AG09309 (cell line): ENCODE measurements around the gene PDLIM4.

Source experiments
- DNase-seq: peaks from one replicate; pipeline ENCODE4 v3.0.0-alpha.2; 2010; ENCODE audit warnings: low read depth
- H3K4me3 ChIP-seq: 2 replicates; pipeline ENCODE4 v1.5.1; 2011; ENCODE audit warnings: mild to moderate bottlenecking, low read depth, low read length, moderate library complexity; ENCODE audit not compliant: control insufficient read depth
- TF ChIP-seq, protein P1 (sequence below): IDR thresholded peaks from 2 replicates; pipeline ENCODE4 v1.5.1; 2011; ENCODE audit warnings: mild to moderate bottlenecking, low read depth, low read length, inconsistent platforms; ENCODE audit not compliant: insufficient read depth, control insufficient read depth; ENCODE audit errors: missing control alignments

Gene PDLIM4

DNA sequence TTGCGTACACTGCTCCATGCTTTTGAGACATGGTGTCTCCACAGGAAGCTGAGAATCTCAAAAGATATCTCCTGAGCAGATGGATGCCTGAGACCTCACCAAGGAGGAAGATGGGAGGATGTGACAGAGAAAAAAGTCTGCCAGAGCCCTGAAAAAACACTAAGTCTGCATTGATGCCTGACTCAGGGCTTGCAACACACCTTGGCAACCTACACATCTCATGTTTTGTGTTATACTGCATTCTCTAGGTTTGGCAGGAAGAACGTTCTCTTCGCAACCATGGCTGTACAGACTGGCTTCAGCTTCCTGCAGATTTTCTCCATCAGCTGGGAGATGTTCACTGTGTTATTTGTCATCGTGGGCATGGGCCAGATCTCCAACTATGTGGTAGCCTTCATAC, 55.9 kb downstream of the PDLIM4 start:
- TF ChIP-seq, protein P1, sequence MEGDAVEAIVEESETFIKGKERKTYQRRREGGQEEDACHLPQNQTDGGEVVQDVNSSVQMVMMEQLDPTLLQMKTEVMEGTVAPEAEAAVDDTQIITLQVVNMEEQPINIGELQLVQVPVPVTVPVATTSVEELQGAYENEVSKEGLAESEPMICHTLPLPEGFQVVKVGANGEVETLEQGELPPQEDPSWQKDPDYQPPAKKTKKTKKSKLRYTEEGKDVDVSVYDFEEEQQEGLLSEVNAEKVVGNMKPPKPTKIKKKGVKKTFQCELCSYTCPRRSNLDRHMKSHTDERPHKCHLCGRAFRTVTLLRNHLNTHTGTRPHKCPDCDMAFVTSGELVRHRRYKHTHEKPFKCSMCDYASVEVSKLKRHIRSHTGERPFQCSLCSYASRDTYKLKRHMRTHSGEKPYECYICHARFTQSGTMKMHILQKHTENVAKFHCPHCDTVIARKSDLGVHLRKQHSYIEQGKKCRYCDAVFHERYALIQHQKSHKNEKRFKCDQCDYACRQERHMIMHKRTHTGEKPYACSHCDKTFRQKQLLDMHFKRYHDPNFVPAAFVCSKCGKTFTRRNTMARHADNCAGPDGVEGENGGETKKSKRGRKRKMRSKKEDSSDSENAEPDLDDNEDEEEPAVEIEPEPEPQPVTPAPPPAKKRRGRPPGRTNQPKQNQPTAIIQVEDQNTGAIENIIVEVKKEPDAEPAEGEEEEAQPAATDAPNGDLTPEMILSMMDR: no peak
- DNase-seq: no peak
- H3K4me3 ChIP-seq: no peak overlapping the region

DNA sequence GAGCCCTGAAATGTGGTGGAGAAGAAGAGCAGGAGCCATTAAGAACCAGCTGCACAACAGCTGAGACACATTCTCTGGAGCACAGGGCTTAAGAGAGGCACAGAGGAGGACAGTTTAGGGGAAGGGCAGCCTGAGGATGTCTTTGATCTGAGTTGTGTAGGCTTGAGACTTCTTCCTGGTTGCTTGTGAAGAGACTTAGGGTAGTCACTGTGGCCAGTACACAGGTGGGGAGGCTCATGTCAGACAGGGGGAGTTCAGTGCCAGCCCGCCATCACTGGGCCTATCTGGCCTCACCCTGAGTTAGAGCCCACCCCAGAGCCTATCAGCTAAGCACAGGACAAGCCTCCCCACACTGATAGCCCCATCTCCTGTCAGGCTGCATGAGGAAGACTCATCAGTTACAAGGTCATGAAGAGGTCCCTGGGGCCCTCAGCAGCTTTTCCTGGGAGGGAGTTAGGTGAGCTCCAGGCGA, 56.5 kb downstream of the PDLIM4 start:
- no peak for DNase-seq
- no peak overlapping the region for H3K4me3 ChIP-seq
- TF ChIP-seq, protein P1: no peak

- DNase-seq: no peak
- TF ChIP-seq, protein P1: peak; percentile 20
- H3K4me3 ChIP-seq: no peak overlapping the region
Observed at GRCh38 chr5:132315529-132316067, 58.1 kb downstream of the PDLIM4 start.

DNA sequence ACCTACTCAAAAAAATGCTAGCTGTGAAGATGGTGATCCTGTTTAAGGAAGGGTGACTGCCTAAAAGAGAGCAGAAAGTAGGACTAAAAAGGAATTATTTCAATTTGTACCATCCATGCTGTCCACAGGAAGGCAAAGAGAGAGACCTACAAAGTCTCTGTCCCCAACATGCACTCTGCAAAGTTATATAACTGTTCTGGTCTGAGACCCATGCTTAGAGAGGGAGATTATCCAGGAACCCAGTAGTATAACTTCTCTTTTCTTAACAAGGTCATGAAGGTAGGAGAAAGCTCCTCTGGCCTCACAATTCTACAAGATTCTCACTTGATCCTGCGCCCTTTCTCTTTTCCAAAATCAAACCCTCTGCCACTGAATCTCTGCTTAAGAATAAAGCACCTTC, 62.5 kb downstream of the PDLIM4 start:
- no peak for DNase-seq
- TF ChIP-seq, protein P1: no peak
- H3K4me3 ChIP-seq: no peak overlapping the region

DNA sequence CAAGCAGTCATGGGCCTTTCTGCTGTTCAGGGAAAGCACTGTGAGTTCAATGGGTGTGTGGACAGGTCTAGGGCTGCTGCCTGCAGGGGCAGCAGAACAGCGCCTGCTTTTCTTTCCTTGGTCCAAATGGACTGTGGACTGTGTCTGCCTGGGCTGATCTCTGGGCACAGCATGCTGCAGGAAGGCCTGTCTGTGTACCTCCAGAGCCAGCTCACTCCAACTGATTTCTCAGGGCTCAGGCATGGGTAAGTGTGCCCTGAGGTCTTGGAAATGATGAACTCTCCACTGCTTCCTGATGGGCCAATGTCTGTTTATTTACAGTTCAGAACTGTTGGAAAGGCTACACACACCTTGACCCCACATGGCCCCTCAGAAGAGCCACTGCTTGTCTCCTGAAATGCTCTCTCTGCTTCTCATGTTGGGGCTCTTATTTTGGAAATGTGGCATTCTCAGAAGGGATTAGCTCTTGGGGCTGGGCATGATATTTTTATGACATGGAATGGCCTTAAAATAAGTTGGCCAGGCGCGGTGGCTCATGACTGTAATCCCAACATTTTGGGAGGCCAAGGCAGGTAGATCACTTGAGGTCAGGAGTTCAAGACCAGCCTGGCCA, 63.7 kb downstream of the PDLIM4 start:
- TF ChIP-seq, protein P1: no peak
- DNase-seq: no peak
- no peak overlapping the region for H3K4me3 ChIP-seq

GRCh38 chr5:132322266-132322665, 64.8 kb downstream of the PDLIM4 start:
- TF ChIP-seq, protein P1: no peak
- no peak for DNase-seq
- no peak overlapping the region for H3K4me3 ChIP-seq
